Forelimb muscle (tissue), 1 donor: ENCODE data around the gene CBX5. TPM values are rescaled to one million over a fixed set of nuclear protein-coding genes. Genes with fewer than 3 reads are reported as not detected.

Source experiments
- DNase-seq: peaks from one replicate; pipeline ENCODE4 v3.0.0-alpha.2; 2013; ENCODE audit warnings: low read depth
- polyA plus RNA-seq: library from polyadenylated mRNA; unstranded; fragments of 120-200 nt; gene quantifications from one replicate; pipeline ENCODE4 v1.2.1, GENCODE V29; 2013; ENCODE audit not compliant: insufficient read length

Gene CBX5
- polyA plus RNA-seq, 1 donor: 66.9 TPM

DNA sequence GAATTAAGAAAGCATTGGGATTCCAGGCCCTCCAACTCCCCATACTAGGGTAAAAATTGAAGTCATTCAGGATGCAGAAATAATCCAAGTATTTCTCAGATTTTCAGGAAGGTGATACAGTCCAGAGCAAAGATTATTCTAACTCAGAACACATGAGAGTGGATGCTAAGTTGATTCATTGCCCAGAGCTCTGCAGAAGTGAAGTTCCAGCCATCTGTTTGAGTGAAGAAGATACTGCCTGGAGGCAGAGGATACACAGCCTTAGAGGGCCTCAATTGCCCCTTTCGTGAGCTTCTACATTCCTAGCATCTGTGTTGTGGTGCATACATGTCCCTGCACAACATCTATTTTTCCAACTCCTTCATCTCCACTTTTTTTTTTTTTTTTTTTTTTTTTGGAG is 54.3 kb downstream of the CBX5 start:
- DNase-seq: no peak

DNA sequence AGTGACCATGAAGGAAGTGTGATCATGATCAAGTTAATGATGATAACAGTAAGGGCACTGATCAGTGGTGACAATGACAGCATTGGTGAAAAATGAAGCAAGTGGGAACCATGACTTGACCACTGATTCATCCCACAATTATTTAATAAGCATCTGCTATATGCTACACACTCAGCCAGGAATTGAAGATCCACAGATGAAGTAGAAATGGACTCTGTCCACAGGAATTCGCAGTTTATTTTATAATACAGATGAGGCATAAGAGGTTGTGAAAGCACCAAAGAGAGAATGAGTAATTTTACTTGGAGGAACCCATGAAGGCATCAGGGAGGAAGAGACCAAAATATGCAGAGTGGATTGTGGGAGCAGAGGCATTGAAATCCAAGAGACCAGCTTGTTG is 57.3 kb downstream of the CBX5 start:
- DNase-seq: no peak

GRCh38 chr12:54221402-54221984 is 58.4 kb downstream of the CBX5 start:
- DNase-seq: no peak

DNA sequence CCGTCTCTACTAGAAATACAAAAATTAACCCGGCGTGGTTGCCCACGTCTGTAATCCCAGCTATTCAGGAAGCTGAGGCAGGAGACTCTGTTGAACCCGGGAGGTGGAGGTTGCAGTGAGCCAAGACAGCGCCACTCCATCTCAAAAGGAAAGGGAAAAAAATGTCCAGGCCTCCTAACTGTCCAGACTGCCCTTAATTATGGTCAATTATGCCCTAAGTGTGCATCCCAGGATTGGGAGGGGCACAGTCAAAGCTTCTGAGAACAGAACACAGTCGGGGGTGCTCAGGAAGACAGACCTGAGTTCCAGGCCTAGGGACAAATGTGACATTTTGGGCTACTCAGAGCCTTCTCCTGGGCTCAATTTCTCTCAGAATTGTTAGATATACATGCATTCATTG is 59.4 kb downstream of the CBX5 start:
- DNase-seq: no peak

GRCh38 chr12:54220092-54220557 is 59.8 kb downstream of the CBX5 start:
- DNase-seq: peak; percentile 59

GRCh38 chr12:54217774-54218241 is 62.1 kb downstream of the CBX5 start:
- no peak for DNase-seq

DNA sequence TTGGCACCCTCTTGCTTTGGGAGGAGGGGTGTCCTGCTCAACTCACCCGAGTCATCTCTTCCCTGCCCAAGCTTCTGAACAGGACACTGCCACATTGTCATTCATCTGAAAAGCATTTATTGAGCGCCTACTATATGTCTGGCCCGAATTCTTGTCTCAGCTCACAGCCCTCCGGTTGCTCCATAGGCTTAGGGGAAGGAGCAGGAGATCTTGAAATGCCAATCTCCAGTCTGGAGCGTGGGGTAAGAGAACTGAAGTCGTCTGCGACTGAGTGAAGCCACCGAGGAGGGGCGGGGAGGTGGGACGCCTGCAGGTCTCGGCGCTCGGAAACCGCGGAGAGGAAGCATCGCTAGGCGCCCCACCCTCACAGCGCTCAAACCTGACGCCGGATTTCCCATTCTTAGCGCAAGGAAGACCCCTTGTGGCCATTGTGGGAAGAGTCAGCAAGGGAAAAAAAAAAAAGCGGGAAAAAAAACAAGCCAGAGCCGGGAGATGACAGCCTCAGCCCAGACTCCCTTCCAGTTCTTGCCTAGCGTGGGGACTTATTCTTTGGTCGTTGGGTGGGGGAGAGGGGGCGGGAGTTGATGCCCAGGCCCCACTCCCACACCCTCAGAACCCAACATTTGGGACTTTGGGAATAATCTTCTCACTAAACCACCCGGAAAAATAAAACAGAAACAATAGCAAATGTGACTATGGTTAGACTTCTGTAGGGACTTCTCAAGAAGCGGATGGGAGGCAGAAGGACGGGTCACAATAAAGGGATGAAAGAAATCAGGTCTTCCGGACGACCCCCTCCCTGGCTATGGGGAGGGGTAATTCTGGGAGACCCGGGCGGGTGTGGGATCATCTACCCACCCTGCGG is 62.9 kb downstream of the CBX5 start:
- DNase-seq: peak; percentile 81

GRCh38 chr12:54215989-54216796 is 63.7 kb downstream of the CBX5 start:
- DNase-seq: no peak

DNA sequence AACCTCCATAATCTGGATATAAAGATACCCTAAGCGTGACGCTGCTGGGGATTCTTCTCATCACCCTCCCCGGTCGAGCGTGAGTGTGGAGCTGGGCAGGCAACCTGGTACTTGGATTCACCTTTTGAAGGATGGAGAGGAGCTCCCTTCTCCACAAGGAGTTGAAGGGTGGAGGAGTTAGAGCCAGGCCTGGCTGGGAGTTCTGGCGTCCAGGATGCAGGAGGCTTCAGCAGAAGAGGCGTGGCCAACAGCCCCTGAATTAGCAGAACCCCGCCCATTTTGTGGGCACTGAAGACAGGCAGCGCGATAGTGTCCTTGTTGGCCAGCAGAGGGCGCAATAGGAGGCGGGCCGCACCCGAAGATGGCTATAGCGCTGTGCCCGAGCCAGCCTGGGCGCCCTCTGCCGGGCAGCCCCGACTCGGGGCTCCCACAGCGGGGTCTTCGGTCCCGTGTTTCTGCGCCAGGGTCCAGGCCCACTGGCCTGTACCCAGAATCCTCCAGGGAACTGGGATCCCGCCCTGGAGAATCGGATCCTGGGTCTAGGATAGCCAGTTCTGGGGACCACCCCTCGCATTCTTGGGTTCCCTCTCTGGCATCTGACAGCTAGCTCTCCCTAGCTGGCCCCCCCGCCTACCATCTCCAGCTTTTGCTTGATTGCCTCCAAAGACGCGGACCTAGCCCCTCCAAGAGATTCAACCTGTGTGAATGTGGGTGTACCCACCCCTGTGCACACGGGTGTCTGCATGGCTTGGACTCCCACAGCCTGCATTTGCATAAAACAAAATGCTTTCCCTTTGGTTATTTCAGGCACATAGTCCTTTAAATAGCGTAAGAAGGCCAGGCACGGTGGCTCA is 65.1 kb downstream of the CBX5 start:
- no peak for DNase-seq

DNA sequence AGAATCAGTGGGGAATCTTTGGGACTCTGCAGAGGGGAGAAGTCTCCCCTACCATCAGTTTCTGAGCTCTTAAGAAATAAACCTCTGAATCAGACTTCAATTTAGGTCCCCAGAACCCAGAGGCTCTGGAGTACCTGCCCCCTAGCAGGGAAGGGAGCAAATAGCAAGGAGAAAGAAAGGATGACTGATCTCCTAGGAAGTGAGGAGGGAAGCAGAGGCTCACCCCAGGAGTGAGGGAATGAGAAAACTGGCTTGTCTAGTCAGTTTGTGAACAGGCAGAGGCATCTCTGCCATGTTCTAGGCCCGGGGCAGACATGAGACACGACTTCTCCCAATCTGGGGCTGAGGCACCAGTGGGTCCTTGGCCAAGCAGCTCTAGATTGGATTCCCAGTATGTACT is 66.8 kb downstream of the CBX5 start:
- DNase-seq: no peak

DNA sequence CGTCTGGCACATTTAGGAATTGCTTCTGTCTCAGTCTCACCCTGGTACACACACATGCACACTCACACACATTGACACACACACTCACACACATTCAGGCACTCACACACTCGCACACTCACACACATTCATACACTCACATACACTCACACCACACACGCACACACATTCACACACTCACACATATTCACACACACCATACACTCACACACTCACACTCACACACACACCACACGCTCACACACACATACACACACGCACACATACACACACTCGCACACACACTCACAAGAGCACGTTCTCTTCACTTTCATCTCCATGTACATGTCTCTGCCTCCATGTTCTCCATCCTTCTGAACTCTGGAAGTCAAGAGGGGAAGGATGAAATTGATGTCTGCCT is 68.0 kb downstream of the CBX5 start:
- no peak for DNase-seq

DNA sequence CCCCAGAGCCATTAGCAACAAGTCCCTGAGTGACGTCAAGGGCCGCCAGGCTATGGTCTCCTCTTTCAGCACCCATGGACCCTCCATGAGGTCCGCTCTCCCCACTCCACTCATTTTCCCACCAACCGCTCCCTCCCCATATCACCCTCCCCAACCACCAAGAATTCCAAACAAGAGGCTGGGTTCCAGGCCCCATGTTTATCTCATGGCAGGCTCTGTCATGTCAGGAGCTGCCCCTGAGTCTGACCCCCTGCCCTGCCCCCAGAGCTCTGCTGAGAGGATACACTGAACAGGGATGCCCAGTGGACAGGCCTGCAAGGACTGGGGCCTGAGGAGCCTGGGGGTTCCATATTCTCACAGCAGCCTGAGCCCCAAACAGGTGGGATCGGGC is 69.5 kb downstream of the CBX5 start:
- no peak for DNase-seq

- no peak for DNase-seq
Measured at GRCh38 chr12:54208591-54208990, 71.3 kb downstream of the CBX5 start.

GRCh38 chr12:54207539-54208294 is 72.2 kb downstream of the CBX5 start:
- DNase-seq: no peak

DNA sequence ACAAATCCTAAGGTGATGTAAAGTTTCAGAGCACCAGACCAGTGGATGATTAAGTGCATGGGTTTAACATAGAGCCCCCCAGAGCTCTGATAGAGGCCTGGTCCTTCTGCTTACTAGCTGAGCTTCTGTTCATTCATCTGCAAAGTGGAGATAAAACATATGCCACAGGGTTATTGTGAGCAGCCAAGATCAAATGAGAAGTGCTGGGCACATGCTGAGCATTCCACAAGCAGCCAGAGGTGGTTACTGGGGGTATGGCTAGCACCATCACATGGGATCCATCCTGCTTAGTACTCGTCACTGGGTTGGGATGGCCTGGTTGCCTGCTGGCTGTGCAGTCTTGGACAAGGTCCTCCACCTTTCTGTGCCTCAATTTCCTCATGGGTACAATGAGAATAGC is 73.1 kb downstream of the CBX5 start:
- DNase-seq: no peak

DNA sequence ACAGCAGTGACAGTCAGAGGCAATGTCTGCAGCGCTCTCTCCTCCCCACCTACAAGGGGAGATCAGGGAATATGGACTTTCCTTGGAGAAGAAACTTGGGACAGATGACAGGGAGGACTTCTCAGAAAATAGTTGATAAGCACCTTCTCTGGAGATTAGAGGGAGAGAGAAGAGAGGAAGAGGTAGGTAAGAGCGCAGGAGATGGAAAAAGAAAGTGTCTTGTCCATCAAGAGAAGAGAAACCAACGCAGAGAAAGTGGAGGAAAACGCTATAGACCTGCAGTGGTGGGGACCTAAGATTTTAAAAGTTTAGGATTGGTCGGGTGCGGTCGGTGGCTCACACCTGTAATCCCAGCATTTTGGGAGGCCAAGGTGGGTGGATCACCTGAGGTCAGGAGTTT is 75.6 kb downstream of the CBX5 start:
- DNase-seq: no peak

GRCh38 chr12:54201001-54201794 is 78.7 kb downstream of the CBX5 start:
- no peak for DNase-seq

DNA sequence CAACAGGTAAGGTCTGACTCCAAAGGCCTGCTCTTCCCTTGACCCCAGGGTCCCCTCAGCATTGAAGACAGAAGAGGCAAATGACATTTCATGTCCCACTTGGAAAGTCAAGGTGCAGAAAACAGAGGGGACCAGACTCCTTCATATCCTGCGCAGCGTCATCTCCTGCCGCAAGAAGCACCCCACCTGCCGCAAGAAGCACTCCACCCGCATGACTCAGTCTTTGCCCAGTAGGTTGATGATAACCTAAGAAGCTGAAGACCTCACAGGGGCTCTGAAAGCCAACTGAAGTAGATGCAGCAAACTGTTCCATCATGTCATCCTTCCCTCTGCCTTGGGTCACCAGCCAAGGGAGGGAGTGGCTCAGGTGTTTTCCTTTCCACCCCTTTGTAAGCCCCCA is 79.5 kb downstream of the CBX5 start:
- no peak for DNase-seq

- DNase-seq: no peak
Measured at GRCh38 chr12:54199917-54200316, 80.0 kb downstream of the CBX5 start.

DNA sequence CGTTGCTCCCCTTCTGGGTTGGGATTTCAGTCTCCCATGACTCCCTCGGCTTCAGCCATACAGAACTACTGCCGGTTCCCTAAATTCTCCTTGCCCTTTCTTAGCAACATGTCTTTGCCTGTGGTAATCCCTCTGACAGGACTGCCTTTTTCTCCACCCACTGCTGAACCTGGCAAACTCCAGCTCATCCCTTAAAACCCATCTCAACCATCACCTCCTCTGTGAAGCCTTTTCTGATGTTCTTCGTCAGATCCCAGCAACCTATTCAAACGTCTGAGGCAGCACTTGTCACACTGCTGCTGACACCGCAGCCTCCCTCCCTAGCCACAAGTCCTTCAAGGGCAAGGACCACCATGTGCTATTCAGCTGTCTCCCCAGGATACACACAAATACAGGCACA is 80.9 kb downstream of the CBX5 start:
- no peak for DNase-seq
